ENCODE data around the gene SLC25A13. TPM values are rescaled to one million over a fixed set of nuclear protein-coding genes. Genes with fewer than 3 reads are reported as not detected.
"Not testable (repeated sequence)": the region's sequence is repeated elsewhere in the genome, so short reads cannot be mapped to it uniquely, and the experiment has no call there.

SLC25A13 gene
- total RNA-seq, 1 donor from 2014 or later, result 22.1 TPM

- DNase-seq, result no peak
These were observed 121.2 kb downstream of the SLC25A13 start for GRCh38 chr7:96200740-96201139.

- no peak for DNase-seq
These were observed 122.5 kb downstream of the SLC25A13 start for GRCh38 chr7:96199421-96199820.

DNA sequence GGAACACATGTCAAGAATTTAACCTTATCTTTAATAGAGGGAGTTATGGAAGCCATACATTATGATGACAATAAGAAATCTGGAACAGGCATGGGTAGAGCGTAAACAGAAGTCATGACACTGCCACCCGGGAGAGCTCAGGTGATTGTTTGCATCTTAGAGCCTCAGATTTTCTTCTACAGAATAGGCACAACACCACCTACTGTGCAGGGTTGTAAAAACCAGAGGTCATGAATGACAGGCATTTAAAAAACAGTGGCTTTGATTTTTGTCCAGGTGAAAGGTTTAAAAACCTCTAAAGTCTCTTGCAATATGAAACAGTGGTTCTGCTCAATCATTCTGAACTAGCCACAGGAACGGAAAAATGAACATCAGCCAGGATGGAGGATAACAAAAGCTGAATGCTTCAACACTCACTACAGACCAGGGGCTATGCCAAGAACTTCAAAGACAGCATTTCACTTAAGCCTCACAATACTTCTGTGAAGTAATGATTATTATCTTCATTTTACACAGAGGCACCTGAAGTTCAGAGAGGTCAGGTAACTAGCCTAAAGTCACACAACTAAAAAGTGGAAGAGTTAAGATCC is 123.8 kb downstream of the SLC25A13 start:
- DNase-seq, result no peak

- no peak for DNase-seq
These were observed 125.2 kb downstream of the SLC25A13 start for GRCh38 chr7:96196676-96197075.

DNA sequence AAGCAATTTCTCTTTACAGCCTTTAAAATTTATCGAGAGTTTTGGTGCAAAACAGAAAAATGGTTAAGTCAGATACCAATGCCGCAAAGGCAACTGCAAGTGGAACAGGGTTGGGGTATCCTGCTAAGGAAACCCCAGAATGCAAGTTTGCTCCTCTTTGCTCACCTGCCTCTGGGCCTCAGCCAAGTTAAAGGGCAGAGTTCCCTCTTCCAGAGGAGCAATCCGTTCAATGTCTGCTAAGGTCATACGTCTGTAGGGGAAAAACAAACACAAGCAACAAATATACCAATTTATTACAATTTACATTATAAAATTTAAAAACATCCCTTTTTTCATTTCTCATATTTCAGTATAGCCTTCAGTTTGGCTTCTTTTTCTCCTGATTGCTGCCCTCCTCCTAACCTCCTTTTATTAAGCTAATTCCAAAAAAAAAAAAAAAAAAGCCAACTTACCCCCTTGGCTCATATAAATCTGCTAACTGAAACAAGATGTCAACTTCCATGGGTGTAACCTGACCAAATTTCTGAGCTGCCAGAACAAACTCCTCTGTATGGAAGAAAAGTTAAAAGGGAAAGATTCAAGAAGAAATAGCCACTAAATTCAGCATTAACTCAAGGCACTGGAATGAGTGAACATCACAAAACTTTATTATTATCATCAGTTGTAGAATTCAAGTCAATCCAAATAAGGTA is 132.6 kb downstream of the SLC25A13 start:
- no peak for DNase-seq

DNA sequence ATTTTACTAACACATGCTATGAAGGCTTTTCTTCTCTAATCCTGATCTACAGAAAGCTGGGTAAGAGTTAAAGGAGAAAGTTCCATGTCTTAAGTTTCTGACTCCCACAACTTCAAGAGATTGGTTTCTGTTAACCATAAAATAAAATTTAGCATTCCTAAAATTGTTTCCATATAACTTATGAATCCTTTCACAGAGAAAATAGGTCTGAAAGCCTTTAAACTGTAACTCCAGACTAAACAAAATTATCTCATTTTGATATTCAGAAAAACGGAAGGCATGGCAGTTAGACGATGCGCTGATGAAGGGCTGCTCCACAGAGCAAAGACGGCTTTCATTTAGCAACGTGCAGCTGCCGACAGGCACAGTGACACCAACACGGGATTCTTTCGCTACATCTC is 133.3 kb downstream of the SLC25A13 start:
- DNase-seq, result peak; percentile 27

DNA sequence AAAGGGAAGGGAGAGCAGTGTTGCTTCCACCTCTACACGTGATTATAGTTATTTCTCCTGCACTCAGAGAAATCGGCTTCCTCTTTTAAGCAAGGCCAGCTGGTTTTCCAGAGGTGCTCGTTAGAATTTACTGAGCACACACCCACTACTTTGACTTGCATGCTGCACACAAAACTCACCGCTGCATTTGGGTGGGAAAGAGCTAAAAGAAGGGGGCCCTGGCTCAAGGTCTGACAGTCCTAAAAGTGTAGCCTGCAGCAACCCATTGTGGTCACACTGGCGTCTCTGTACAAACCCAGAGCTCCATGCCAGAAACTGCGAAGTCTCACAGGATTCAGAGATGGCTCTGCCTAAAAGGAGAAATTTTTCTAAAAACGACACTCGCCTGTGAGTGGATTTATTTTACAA is 133.7 kb downstream of the SLC25A13 start:
- peak; percentile 32 for DNase-seq

DNA sequence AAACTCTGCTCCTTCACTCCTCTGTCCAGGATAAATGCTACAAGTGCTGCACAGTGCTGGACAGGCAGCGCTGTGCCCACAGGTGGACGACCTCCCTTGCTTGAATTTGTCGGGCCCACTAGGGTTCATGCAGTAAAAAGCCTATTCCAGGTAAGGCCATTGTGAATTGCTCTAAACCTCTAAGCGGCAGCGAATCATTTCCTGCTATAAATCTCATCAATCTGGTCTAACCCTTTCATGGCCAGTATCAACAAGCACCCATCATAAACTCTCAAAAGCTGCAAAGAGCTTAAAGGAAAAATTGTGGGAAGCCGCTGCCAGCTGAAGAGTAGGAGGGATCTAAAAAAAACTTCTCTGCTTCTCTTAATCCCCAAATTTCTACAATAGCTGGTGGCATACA is 134.2 kb downstream of the SLC25A13 start:
- no peak for DNase-seq

- no peak for DNase-seq
These were observed 137.1 kb downstream of the SLC25A13 start for GRCh38 chr7:96184783-96185182.

DNA sequence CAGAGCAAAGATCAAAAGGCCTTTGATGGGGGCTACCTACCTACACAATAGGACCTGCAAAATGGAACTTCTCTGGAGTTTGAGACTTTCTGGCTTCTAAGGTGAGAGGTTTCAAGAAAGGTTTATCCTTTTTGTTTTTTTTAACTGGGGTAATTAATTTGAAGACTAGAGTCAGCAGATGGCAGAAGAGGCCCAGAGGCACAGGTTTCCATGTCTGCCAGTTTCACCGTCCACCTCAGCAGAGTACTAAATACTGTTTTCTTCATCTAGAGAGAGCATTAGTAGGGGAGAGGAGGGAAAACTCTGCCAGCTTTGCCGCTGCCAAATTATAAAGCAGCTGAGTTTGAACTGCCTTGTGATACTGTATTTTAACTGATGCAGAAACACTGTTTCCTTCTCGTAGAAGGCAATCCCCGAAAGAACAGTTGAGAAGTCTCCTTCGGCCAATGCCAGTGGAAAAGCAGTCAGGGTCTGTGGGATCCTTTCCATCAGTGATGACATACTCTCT is 138.7 kb downstream of the SLC25A13 start:
- no peak for DNase-seq

DNA sequence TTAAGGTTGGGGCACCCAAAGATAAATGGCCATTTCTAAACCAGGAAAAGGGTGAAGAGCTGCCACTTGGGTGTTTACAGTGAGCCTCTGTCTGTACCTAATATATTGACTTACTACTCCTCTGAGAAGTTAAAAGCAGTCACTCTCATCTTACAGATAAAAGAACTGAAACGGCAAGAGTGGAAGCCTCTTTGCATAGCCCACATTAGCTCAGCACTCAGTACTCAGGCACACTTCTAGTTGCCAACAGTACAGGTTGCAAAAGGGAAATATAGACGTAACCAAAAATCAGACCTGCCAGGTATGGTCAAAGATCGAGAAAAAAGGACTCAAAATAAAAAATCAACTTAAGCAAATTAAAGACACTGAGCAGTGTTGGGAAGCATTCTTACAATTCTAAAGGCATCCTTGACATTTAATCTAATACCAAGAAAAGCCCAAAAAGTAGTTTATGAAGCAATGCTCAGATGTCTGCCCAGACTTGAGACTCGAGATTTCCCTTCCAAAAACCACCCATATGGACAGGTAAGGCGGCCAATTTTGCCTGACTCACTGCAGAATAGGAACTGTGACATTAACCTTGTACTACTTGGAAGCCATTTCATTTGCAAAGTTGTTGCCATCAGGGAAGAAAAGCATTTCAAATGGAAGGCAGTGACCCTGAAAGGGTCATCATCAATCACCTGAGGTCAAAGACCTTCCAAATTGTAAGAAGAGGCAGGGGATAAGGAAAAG is 139.3 kb downstream of the SLC25A13 start:
- DNase-seq, result no peak

DNA sequence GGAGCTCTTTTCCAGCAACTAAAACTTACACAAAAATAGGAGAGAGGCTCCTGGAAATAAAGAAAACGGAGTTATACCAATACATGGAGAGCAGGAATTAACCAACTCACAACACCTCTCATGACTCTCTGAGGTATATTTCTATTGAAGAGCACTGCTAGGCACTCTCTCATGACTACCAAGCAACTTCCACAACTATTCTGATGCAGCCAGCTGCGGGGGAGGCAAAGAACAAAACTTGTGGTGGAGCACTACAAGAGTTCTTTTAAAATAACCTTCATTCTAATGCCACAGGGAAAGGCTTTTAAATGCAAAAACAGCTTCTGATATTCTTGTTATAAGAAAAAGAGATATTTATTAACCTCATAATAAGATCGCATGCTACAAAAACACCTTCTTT is 140.7 kb downstream of the SLC25A13 start:
- no peak for DNase-seq

GRCh38 chr7:96179837-96180236 is 142.1 kb downstream of the SLC25A13 start:
- no peak for DNase-seq

DNA sequence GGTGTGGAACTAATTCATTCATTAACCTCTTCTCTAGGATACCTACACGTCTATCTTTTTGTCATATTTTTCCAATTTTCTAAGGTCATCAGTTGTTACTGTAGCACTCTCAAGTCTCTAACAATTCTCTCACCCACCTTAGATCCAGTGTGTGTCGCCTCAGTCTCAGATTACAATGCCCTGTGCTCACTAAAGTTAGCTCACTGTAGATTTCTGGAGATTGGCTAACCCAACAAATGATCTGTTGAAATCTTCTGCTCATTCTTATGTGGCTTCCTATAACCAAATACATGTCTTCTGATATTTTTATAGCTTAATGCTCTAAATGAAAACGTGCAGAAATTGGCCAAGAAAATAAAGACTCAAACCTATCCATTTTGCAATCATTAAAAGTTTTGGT is 142.6 kb downstream of the SLC25A13 start:
- no peak for DNase-seq

DNA sequence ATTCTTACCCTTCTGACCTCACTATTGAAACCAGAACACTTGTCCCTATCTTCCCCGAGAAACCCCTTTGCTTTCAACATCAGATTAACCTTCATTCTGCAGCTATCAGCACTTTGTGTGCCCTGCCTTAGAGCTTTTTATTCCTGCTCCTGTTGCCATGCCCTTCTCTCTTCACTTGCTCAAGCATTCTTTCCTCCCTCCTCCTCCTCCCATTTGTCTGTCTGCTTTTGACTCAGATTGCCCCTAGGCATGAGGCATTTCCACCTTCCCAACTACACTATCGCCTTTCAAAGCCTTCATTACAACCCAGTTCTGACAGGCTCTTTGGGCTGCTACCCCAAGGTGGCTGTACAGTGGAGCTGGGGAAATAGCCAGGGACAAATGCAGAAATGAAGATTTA is 143.3 kb downstream of the SLC25A13 start:
- DNase-seq, result no peak

DNA sequence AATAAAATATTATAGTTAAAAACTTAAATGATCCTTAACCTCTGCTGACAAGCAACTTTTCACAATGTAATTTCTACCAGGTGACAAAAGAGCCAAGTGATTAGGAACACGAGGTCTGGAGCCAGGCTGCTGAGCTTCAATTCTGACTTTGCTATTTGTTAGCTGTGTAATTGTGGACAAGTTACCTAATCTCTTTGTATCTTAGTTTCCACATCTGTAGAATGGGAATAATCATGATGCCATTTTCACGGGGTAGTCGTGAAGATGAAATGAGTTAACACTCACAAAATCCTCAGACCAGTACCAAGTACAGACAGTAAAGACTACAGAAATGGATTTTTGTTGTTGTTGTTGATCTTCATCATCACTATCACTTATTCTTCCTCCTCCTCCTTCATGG is 144.5 kb downstream of the SLC25A13 start:
- DNase-seq, result no peak

DNA sequence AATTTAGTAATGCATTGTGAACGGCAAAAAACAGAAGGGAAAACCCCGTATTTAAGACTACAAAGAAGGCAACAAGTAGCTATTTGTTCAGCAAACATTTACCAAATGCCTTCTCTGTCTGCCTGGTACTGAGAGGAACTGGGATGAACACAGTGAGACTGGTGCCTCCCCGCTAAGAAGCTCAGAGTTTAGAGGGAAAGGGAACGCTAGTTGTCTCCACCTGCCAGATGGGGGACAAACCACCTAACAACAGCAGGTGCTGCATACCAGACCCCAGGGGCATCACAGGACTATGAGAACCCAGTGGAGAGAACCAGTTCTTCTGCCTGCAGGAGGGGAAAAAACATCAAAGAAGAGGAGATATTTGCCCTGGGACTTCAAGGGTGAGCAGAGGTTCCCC is 147.1 kb downstream of the SLC25A13 start:
- DNase-seq, result no peak

DNA sequence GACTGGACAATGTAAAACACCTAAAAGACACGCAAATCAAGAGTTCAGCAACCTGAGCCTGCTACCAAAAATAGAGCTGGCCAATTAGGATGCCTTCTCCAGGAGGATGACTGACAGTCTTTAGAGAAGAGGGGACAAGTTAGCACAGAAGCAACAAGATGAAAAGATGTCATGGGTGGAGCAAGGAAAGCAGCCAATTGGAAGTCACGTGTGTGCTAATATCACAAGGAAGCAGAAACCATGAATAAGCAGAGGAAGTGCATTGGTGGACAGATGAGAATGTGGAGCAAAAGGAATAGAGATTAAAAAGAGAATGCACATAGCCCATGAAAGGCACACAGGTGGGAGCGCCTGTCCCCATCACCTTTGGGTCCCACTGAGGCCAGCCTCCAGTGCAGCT is 148.1 kb downstream of the SLC25A13 start:
- DNase-seq, result no peak

DNA sequence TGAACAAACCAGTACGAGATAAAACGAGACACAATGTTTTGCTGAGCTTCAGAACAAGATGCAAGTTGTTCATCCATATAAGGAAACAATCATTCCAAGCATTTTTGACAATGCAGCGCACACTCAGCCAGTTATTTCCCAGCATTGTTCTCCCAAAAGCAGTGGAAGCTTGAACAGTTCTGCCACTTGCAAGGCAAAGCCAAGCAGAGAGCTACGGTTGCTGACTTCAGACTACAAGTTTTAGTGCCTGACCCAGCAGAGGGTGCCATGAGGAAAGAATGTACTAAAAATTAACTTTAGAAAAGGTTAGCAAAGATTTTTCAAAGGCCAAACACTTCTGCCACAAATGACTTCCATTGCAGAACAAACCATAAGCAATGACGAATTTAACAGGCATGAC is 152.5 kb downstream of the SLC25A13 start:
- no peak for DNase-seq

GRCh38 chr7:96167424-96167823 is 154.5 kb downstream of the SLC25A13 start:
- DNase-seq, result no peak

GRCh38 chr7:96161897-96162296 is 160.0 kb downstream of the SLC25A13 start:
- no peak for DNase-seq

DNA sequence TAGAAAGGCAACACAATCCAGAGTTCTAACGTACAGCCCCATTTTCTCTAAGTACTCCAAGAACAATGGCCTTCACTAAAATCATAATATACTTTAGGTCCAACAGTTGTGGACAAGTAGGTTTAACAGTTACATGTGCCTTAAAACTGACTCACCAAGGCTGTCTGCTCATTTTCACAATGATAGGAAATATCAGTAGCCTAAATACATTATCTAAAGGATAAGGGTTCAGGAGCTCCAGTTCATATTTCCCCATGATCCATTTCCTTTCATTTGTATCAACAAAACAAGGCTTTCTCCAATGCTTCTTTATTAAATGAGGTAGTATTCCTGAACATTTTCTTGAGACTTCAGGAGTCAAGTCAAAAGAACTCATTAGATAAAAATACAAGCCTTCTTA is 164.0 kb downstream of the SLC25A13 start:
- no peak for DNase-seq

- DNase-seq, result not testable (repeated sequence)
These were observed 167.4 kb downstream of the SLC25A13 start for GRCh38 chr7:96154506-96154905.

Measured in tongue (tissue), 2 donors.